AG09309 (cell line): ENCODE results near the gene TMED9.

Experiments used
- DNase-seq: peaks from one replicate; pipeline ENCODE4 v3.0.0-alpha.2; 2010; ENCODE audit warnings: low read depth
- H3K4me3 ChIP-seq: 2 replicates; pipeline ENCODE4 v1.5.1; 2011; ENCODE audit warnings: mild to moderate bottlenecking, low read depth, low read length, moderate library complexity; ENCODE audit not compliant: control insufficient read depth
- CTCF ChIP-seq: IDR thresholded peaks from 2 replicates; pipeline ENCODE4 v1.5.1; 2011; ENCODE audit warnings: mild to moderate bottlenecking, low read depth, low read length, inconsistent platforms; ENCODE audit not compliant: insufficient read depth, control insufficient read depth; ENCODE audit errors: missing control alignments

The TMED9 gene

DNA sequence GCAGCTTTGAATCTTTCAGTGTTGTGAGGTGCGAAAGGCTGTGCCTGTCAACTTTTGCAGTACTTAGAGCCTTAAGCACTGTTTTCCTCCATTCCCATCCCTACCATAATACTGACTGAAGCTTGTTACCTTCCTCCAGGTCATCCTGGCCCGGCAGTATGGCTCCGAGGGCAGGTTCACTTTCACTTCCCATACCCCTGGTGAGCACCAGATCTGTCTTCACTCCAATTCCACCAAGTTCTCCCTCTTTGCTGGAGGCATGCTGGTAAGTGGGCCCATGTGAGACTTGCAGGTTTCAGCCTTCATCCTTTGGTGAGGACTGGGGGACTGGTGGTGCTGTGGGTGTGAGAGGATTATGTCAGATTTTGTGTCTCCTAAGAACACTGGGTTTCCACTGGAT lies 1.5 kb downstream of the TMED9 start:
- peak overlapping the region; percentile 94 for H3K4me3 ChIP-seq
- no peak for DNase-seq
- TF ChIP-seq CTCF = no peak

GRCh38 chr5:177594071-177594470 lies 2.1 kb downstream of the TMED9 start:
- no peak for TF ChIP-seq CTCF
- DNase-seq = no peak
- H3K4me3 ChIP-seq = no peak overlapping the region

GRCh38 chr5:177595026-177595585 lies 3.1 kb downstream of the TMED9 start:
- H3K4me3 ChIP-seq = no peak overlapping the region
- no peak for DNase-seq
- no peak for TF ChIP-seq CTCF

GRCh38 chr5:177595991-177596774 lies 4.2 kb downstream of the TMED9 start:
- DNase-seq = no peak
- H3K4me3 ChIP-seq = no peak overlapping the region
- no peak for TF ChIP-seq CTCF

DNA sequence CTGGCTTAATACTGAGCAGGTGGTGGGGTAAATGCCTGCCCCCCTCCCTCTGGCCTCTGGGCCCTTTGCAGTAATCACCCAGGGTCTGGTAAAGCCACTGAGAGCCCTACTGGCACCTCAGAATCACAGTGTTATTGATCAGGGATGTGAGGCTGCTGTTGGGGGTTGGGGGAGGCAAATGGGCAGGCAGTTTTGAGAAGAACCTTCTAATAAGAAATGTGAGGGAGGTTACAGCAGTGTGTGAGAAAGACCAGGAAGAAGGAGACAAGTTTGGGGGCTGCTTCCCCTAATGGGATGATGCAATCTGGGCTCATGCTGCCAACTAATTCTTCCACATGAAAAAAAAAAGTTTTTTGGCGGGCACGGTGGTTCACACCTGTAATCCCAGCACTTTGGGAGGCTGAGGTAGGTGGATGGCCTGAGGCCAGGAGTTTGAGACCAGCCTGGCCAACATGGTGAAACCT lies 4.8 kb downstream of the TMED9 start:
- no peak overlapping the region for H3K4me3 ChIP-seq
- TF ChIP-seq CTCF = no peak
- DNase-seq = no peak

DNA sequence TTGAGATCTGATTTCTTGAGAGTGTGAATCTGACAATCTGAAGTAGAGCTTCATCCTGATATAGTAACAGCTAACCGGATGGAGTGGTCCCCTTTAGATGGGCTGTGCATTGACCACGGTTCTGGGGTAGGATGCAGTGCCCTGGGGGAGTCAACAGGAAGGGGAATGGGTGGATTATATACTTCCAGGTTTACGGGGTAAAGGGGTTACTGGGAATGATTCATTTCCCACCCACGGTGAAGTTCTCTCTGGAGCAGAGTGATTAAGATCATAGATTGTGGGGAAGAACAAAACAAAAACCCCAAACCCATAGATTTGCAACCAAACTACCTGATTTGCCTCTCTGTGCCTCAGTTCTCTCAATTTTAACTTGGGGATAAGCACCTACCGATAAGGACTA lies 6.5 kb downstream of the TMED9 start:
- H3K4me3 ChIP-seq = no peak overlapping the region
- no peak for DNase-seq
- no peak for TF ChIP-seq CTCF
